ENCODE results near the gene NFKB1. TPM values are rescaled to one million over a fixed set of nuclear protein-coding genes. Genes with fewer than 3 reads are reported as not detected.

NFKB1 gene
- total RNA-seq, 1 experiment from 2014 or later: 70.9 TPM

GRCh38 chr4:102598762-102599374 lies 97.7 kb downstream of the NFKB1 start:
- no peak overlapping the region for H3K4me3 Mint-ChIP-seq (ENCODE audit: unreplicated experiment)
- no peak for TF ChIP-seq CTCF (IDR thresholded peaks at IDR 0.05; ENCODE audit: unreplicated experiment)
- intact Hi-C loops (cut with micrococcal nuclease): no loop called here
- peaks cover 91% of the 10 kb centered on the region for H3K36me3 Mint-ChIP-seq (ENCODE audit: insufficient read depth, unreplicated experiment)
- H3K9me3 Mint-ChIP-seq (ENCODE audit: unreplicated experiment): no peaks in the 10 kb centered on the region
- peaks cover 16% of the 10 kb centered on the region for H3K4me1 Mint-ChIP-seq (ENCODE audit: insufficient read depth, unreplicated experiment)
- H3K27me3 Mint-ChIP-seq (ENCODE audit: insufficient read depth, unreplicated experiment): no peaks in the 10 kb centered on the region
- no peak for DNase-seq (ENCODE audit: unreplicated experiment)
- ChIA-PET POLR2A (interaction anchor here (0.8 to 1.5 kb wide), 7 partner anchors 31 to 412 kb away, joined by 3 to 10 read pairs (median 3); partner anchors contain the start of gene UBE2D3), CTCF (interaction anchor here (0.7 to 1.6 kb wide), 7 partner anchors 8 to 496 kb away, joined by 3 to 5 read pairs (median 4); no protein-coding TSS in a partner anchor)
- BruUV-seq (replicated peaks): no TSS peak
- H3K27ac Mint-ChIP-seq (ENCODE audit: low read depth, unreplicated experiment): no peak overlapping the region

GRCh38 chr4:102599455-102599854 lies 98.3 kb downstream of the NFKB1 start:
- intact Hi-C loops (cut with micrococcal nuclease): no loop called here
- ChIA-PET CTCF (interaction anchor here (0.7 to 1.6 kb wide), 8 partner anchors 8 to 496 kb away, joined by 3 to 5 read pairs (median 4); no protein-coding TSS in a partner anchor), POLR2A (interaction anchor here (0.6 to 1.5 kb wide), 9 partner anchors 32 to 411 kb away, joined by 3 to 10 read pairs (median 4); partner anchors contain the start of gene UBE2D3)
- no peak for TF ChIP-seq CTCF (IDR thresholded peaks at IDR 0.05; ENCODE audit: unreplicated experiment)
- peak; percentile 30 for DNase-seq (ENCODE audit: unreplicated experiment)
- BruUV-seq (replicated peaks): no TSS peak
- H3K27me3 Mint-ChIP-seq (ENCODE audit: insufficient read depth, unreplicated experiment): no peaks in the 10 kb centered on the region
- H3K4me1 Mint-ChIP-seq (ENCODE audit: insufficient read depth, unreplicated experiment): peaks cover 16% of the 10 kb centered on the region
- peaks cover 93% of the 10 kb centered on the region for H3K36me3 Mint-ChIP-seq (ENCODE audit: insufficient read depth, unreplicated experiment)
- no peak overlapping the region for H3K27ac Mint-ChIP-seq (ENCODE audit: low read depth, unreplicated experiment)
- no peaks in the 10 kb centered on the region for H3K9me3 Mint-ChIP-seq (ENCODE audit: unreplicated experiment)
- H3K4me3 Mint-ChIP-seq (ENCODE audit: unreplicated experiment): no peak overlapping the region

- Mint-ChIP-seq H3K27ac (ENCODE audit: low read depth, unreplicated experiment) (peak overlapping the region; percentile 23), H3K4me1 (ENCODE audit: insufficient read depth, unreplicated experiment) (peaks cover 16% of the 10 kb centered on the region), H3K27me3 (ENCODE audit: insufficient read depth, unreplicated experiment) (no peaks in the 10 kb centered on the region), H3K4me3 (ENCODE audit: unreplicated experiment) (no peak overlapping the region), H3K9me3 (ENCODE audit: unreplicated experiment) (no peaks in the 10 kb centered on the region), H3K36me3 (ENCODE audit: insufficient read depth, unreplicated experiment) (peaks cover 93% of the 10 kb centered on the region)
- BruUV-seq (replicated peaks): no TSS peak
- intact Hi-C loops (cut with micrococcal nuclease): no loop called here
- peak; percentile 20 for DNase-seq (ENCODE audit: unreplicated experiment)
- ChIA-PET POLR2A (interaction anchor here (0.6 to 1.5 kb wide), 10 partner anchors 32 to 411 kb away, joined by 3 to 10 read pairs (median 4); partner anchors contain the start of gene UBE2D3), CTCF (interaction anchor here (0.7 to 1.6 kb wide), 8 partner anchors 9 to 495 kb away, joined by 3 to 5 read pairs (median 4); no protein-coding TSS in a partner anchor)
- TF ChIP-seq CTCF (IDR thresholded peaks at IDR 0.05; ENCODE audit: unreplicated experiment): no peak
These were observed 98.7 kb downstream of the NFKB1 start for GRCh38 chr4:102599886-102600285.

- Mint-ChIP-seq H3K27me3 (ENCODE audit: insufficient read depth, unreplicated experiment) (no peaks in the 10 kb centered on the region), H3K27ac (ENCODE audit: low read depth, unreplicated experiment) (peak overlapping the region; percentile 23), H3K4me1 (ENCODE audit: insufficient read depth, unreplicated experiment) (peaks cover 16% of the 10 kb centered on the region), H3K4me3 (ENCODE audit: unreplicated experiment) (no peak overlapping the region), H3K36me3 (ENCODE audit: insufficient read depth, unreplicated experiment) (peaks cover 91% of the 10 kb centered on the region), H3K9me3 (ENCODE audit: unreplicated experiment) (no peaks in the 10 kb centered on the region)
- intact Hi-C loops (cut with micrococcal nuclease): no loop called here
- no TSS peak for BruUV-seq (replicated peaks)
- no peak for DNase-seq (ENCODE audit: unreplicated experiment)
- no peak for TF ChIP-seq CTCF (IDR thresholded peaks at IDR 0.05; ENCODE audit: unreplicated experiment)
- ChIA-PET POLR2A (interaction anchor here (1.4 to 1.5 kb wide), 2 partner anchors 100 to 161 kb away, joined by 3 to 4 read pairs; no protein-coding TSS in a partner anchor), CTCF (interaction anchor here (0.8 to 1.6 kb wide), 2 partner anchors 163 to 267 kb away, joined by 4 to 5 read pairs; no protein-coding TSS in a partner anchor)
These were observed 99.5 kb downstream of the NFKB1 start for GRCh38 chr4:102600689-102601088.
